HEK293 (cell line): Measurements from ENCODE around the gene ACSS1.

Experiments
- CTCF ChIA-PET: fragments of 350-600 bp; formaldehyde crosslinking; extraction: SDS; loops from one replicate; lab custom pipeline; 2021; ENCODE audit warnings: antibody characterized with exemption; lab: Yijun Ruan, JAX
- POLR2A ChIA-PET: fragments of 300-600 bp; formaldehyde crosslinking; extraction: SDS; loops from one replicate; lab custom pipeline; 2020; ENCODE audit warnings: antibody characterized with exemption, inconsistent platforms; lab: Yijun Ruan, JAX
- H3K27ac ChIP-seq: fragments of 200-500 bp; sonication (Bioruptor generic); 2 replicates; pipeline ENCODE4 v1.5.1; 2014; ENCODE audit warnings: low read depth, low read length, control low read depth, inconsistent platforms; ENCODE audit errors: extremely low read depth
- H3K36me3 ChIP-seq, 2 experiments: fragments of 200-500 bp in 1 of 2; sonication (Bioruptor generic) in 1 of 2; 1 replicate in 1 of 2; 2 replicates in 1 of 2; pipeline ENCODE4 v1.5.1; 2014 to 2017; ENCODE audit warnings: inconsistent platforms in 2 of 2, low read length in 2 of 2; ENCODE audit not compliant: control insufficient read depth in 2 of 2, insufficient read depth in 1 of 2
- H3K4me1 ChIP-seq: fragments of 200-500 bp; sonication (Bioruptor generic); 2 replicates; pipeline ENCODE4 v1.5.1; 2014; ENCODE audit warnings: mild to moderate bottlenecking, low read length, inconsistent platforms; ENCODE audit not compliant: control insufficient read depth, insufficient read depth
- H3K4me3 ChIP-seq: 2 replicates; pipeline ENCODE4 v1.5.1; 2011; ENCODE audit warnings: low read depth, mild to moderate bottlenecking, control low read depth, low read length, moderate library complexity
- H3K9me3 ChIP-seq: fragments of 200-500 bp; sonication (Bioruptor generic); 2 replicates; pipeline ENCODE4 v1.5.1; 2014; ENCODE audit warnings: low read depth, low read length, inconsistent platforms; ENCODE audit not compliant: control insufficient read depth, insufficient read depth
- BCL6B ChIP-seq: fragments of 450-650 bp; formaldehyde crosslinking; IDR thresholded peaks from 2 replicates; pipeline ENCODE4 v1.5.1; 2017; ENCODE audit warnings: missing biosample characterization, missing genetic modification characterization
- HOXA7 ChIP-seq: sonication (generic); formaldehyde crosslinking; IDR thresholded peaks from 2 replicates; pipeline ENCODE4 v1.8.1; 2022; ENCODE audit warnings: missing genetic modification reagents, borderline replicate concordance
- PBX3 ChIP-seq: sonication (generic); formaldehyde crosslinking; IDR thresholded peaks from 2 replicates; pipeline ENCODE4 v1.8.1; 2022; ENCODE audit warnings: mild to moderate bottlenecking, moderate library complexity, missing genetic modification reagents
- PRDM6 ChIP-seq: fragments of 450-650 bp; formaldehyde crosslinking; IDR thresholded peaks from 2 replicates; pipeline ENCODE4 v1.5.1; 2017; ENCODE audit warnings: missing biosample characterization, missing genetic modification characterization
- SALL2 ChIP-seq: fragments of 450-650 bp; formaldehyde crosslinking; IDR thresholded peaks from 2 replicates; pipeline ENCODE4 v1.5.0; 2017; ENCODE audit warnings: missing biosample characterization, mild to moderate bottlenecking, missing genetic modification characterization, borderline replicate concordance
- YY2 ChIP-seq: fragments of 450-650 bp; formaldehyde crosslinking; IDR thresholded peaks from 2 replicates; pipeline ENCODE4 v1.5.1; 2016; ENCODE audit warnings: missing biosample characterization, missing genetic modification characterization
- ZNF146 ChIP-seq: fragments of 450-650 bp; formaldehyde crosslinking; IDR thresholded peaks from 2 replicates; pipeline ENCODE4 v1.5.1; 2016; ENCODE audit warnings: missing biosample characterization, missing genetic modification characterization
- ZNF23 ChIP-seq: fragments of 450-650 bp; formaldehyde crosslinking; IDR thresholded peaks from 2 replicates; pipeline ENCODE4 v1.5.1; 2016; ENCODE audit warnings: missing biosample characterization, missing genetic modification characterization, borderline replicate concordance
- ZNF239 ChIP-seq: fragments of 450-650 bp; formaldehyde crosslinking; IDR thresholded peaks from 2 replicates; pipeline ENCODE4 v1.5.1; 2016; ENCODE audit warnings: missing biosample characterization, missing genetic modification characterization
- ZNF292 ChIP-seq: fragments of 450-650 bp; formaldehyde crosslinking; IDR thresholded peaks from 2 replicates; pipeline ENCODE4 v1.5.1; 2016; ENCODE audit warnings: low read depth, missing biosample characterization, missing genetic modification characterization, borderline replicate concordance
- ZNF404 ChIP-seq: fragments of 450-650 bp; formaldehyde crosslinking; IDR thresholded peaks from 2 replicates; pipeline ENCODE4 v1.5.1; 2017; ENCODE audit warnings: missing biosample characterization, missing genetic modification characterization
- ZNF561 ChIP-seq: fragments of 450-650 bp; IDR thresholded peaks from 2 replicates; pipeline ENCODE4 v1.5.1; 2018; ENCODE audit warnings: missing biosample characterization, missing genetic modification characterization, borderline replicate concordance
- ZNF677 ChIP-seq: fragments of 450-650 bp; IDR thresholded peaks from 2 replicates; pipeline ENCODE4 v1.5.0; 2018; ENCODE audit warnings: missing biosample characterization, mild to moderate bottlenecking, missing genetic modification characterization, moderate library complexity
- ZNF701 ChIP-seq: fragments of 450-650 bp; formaldehyde crosslinking; IDR thresholded peaks from 2 replicates; pipeline ENCODE4 v1.5.1; 2016; ENCODE audit warnings: missing biosample characterization, missing genetic modification characterization
- TF ChIP-seq, protein P1 (sequence below): fragments of 450-650 bp; formaldehyde crosslinking; IDR thresholded peaks from 2 replicates; pipeline ENCODE4 v1.5.1; 2016; ENCODE audit warnings: missing biosample characterization, missing genetic modification characterization
- TF ChIP-seq, protein P2 (sequence below): fragments of 450-650 bp; formaldehyde crosslinking; IDR thresholded peaks from 2 replicates; pipeline ENCODE4 v1.5.1; 2016; ENCODE audit warnings: missing biosample characterization, missing genetic modification characterization

Gene ACSS1

DNA sequence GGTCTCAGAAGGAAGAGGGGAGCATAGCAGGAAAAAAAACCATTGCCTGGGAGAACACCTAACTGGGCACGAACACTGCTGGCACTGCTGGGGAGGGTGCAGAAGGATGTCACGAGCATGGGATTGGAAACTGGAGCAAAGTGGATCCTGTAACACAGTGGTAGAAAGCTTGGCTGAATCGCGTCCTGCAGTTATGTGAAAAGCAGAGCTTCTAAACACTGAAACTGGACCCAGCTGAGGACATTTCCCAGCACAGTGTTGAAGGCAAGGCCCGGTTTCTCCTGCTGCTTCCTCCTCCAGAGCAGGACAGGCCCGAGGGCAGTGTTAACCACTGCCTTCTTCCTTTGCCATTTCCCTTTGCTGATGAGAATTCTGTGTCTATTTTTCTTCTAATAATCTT, 72.1 kb downstream of the ACSS1 start:
- H3K4me1 ChIP-seq = no peaks in the 10 kb centered on the region; the same call in none of the 2 replicates
- POLR2A ChIA-PET = no interaction called here
- no peak overlapping the region for H3K27ac ChIP-seq
- peaks cover 5 to 36% of the 10 kb centered on the region in 2 experiments; a peak in 2 of 3 replicates for H3K36me3 ChIP-seq
- no peak for TF ChIP-seq ZNF23 (tag by site-specific recombination)
- TF ChIP-seq ZNF677 (tag by site-specific recombination) = no peak
- TF ChIP-seq ZNF239 = no peak
- TF ChIP-seq ZNF404 (tag by site-specific recombination) = no peak
- TF ChIP-seq ZNF146 (tag by site-specific recombination) = no peak
- TF ChIP-seq PRDM6 (tag by site-specific recombination) = no peak
- TF ChIP-seq, protein P1, sequence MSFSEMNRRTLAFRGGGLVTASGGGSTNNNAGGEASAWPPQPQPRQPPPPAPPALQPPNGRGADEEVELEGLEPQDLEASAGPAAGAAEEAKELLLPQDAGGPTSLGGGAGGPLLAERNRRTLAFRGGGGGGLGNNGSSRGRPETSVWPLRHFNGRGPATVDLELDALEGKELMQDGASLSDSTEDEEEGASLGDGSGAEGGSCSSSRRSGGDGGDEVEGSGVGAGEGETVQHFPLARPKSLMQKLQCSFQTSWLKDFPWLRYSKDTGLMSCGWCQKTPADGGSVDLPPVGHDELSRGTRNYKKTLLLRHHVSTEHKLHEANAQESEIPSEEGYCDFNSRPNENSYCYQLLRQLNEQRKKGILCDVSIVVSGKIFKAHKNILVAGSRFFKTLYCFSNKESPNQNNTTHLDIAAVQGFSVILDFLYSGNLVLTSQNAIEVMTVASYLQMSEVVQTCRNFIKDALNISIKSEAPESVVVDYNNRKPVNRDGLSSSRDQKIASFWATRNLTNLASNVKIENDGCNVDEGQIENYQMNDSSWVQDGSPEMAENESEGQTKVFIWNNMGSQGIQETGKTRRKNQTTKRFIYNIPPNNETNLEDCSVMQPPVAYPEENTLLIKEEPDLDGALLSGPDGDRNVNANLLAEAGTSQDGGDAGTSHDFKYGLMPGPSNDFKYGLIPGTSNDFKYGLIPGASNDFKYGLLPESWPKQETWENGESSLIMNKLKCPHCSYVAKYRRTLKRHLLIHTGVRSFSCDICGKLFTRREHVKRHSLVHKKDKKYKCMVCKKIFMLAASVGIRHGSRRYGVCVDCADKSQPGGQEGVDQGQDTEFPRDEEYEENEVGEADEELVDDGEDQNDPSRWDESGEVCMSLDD (tag by site-specific recombination) = no peak
- TF ChIP-seq PBX3 (CRISPR knock-in tag) = no peak
- TF ChIP-seq ZNF561 (tag by site-specific recombination) = no peak
- no peak for TF ChIP-seq YY2 (tag by site-specific recombination)
- TF ChIP-seq SALL2 (tag by site-specific recombination) = no peak
- CTCF ChIA-PET = interaction anchor here (0.6 kb wide), 1 partner anchor 55 kb away, joined by 3 read pairs; no protein-coding TSS in a partner anchor
- no peak overlapping the region for H3K4me3 ChIP-seq
- no peaks in the 10 kb centered on the region for H3K9me3 ChIP-seq

- no peak overlapping the region for H3K27ac ChIP-seq
- no peaks in the 10 kb centered on the region for H3K9me3 ChIP-seq
- ChIA-PET CTCF (no interaction called here), POLR2A (no interaction called here)
- no peak for TF ChIP-seq BCL6B
- no peak for TF ChIP-seq ZNF292 (tag by site-specific recombination)
- TF ChIP-seq, protein P2, sequence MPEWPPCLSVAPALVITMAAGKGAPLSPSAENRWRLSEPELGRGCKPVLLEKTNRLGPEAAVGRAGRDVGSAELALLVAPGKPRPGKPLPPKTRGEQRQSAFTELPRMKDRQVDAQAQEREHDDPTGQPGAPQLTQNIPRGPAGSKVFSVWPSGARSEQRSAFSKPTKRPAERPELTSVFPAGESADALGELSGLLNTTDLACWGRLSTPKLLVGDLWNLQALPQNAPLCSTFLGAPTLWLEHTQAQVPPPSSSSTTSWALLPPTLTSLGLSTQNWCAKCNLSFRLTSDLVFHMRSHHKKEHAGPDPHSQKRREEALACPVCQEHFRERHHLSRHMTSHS (tag by site-specific recombination) = no peak
- TF ChIP-seq ZNF701 = no peak
- TF ChIP-seq HOXA7 = no peak
- peaks cover 5 to 43% of the 10 kb centered on the region in 2 experiments; a peak in 2 of 3 replicates for H3K36me3 ChIP-seq
- H3K4me3 ChIP-seq = no peak overlapping the region
- H3K4me1 ChIP-seq = no peaks in the 10 kb centered on the region
Measured at GRCh38 chr20:24984961-24985640, 72.8 kb downstream of the ACSS1 start.
